Heart left ventricle (tissue), 16 donors: ENCODE data around the gene SUGCT. TPM values are rescaled to one million over a fixed set of nuclear protein-coding genes. Genes with fewer than 3 reads are reported as not detected.
A peak's percentile ranks its signal among the peaks of the same experiment; 100 is the strongest.

Experiments
- ATAC-seq, 4 donors: fragments of 200-7000 bp; cut with Tn5 transposase; one replicate each; pipeline ENCODE4 v1.9.1; 2020 to 2022; ENCODE audit warnings: moderate library complexity in 4 of 4, mild to moderate bottlenecking in 3 of 4, moderate number of reproducible peaks in 1 of 4
- DNase-seq, 5 donors: peaks; one replicate each; pipeline ENCODE4 v3.0.0-alpha.2; 2020
- H3K27ac ChIP-seq, 12 donors: fragments of 200-600 bp; sonication (generic) in 4 of 12; one replicate each; pipeline versions ENCODE4 v1.5.0 to v1.8.0; 2016 to 2022; ENCODE audit warnings: mild to moderate bottlenecking in 2 of 12
- H3K27me3 ChIP-seq, 9 donors: fragments of 200-600 bp; sonication (generic) in 2 of 9; one replicate each; pipeline versions ENCODE4 v1.5.1 to v1.8.0; 2016 to 2022; ENCODE audit warnings: mild to moderate bottlenecking in 3 of 9
- H3K36me3 ChIP-seq, 9 donors: fragments of 200-600 bp; sonication (generic) in 2 of 9; one replicate each; pipeline versions ENCODE4 v1.5.0 to v1.8.0; 2018 to 2022; ENCODE audit warnings: mild to moderate bottlenecking in 2 of 9
- H3K4me1 ChIP-seq, 12 donors: fragments of 200-600 bp; sonication (generic) in 4 of 12; one replicate each; pipeline versions ENCODE4 v1.5.0 to v1.8.0; 2016 to 2022; ENCODE audit warnings: mild to moderate bottlenecking in 3 of 12
- H3K4me3 ChIP-seq, 12 donors: fragments of 200-600 bp; sonication (generic) in 4 of 12; one replicate each; pipeline versions ENCODE4 v1.5.0 to v1.8.0; 2017 to 2022; ENCODE audit warnings: mild to moderate bottlenecking in 9 of 12, moderate library complexity in 4 of 12
- H3K9me3 ChIP-seq, 12 donors: fragments of 200-600 bp; sonication (generic) in 4 of 12; one replicate each; pipeline versions ENCODE4 v1.5.0 to v1.8.0; 2016 to 2022; ENCODE audit warnings: mild to moderate bottlenecking in 1 of 12
- CTCF ChIP-seq, 12 donors: fragments of 200-600 bp; sonication (generic) in 4 of 12; IDR thresholded peaks; one replicate each; pipeline versions ENCODE4 v1.5.0 to v1.8.0; 2018 to 2022; ENCODE audit warnings: antibody characterized with exemption in 12 of 12, mild to moderate bottlenecking in 5 of 12
- POLR2A ChIP-seq, 2 donors: fragments of 450-650 bp; IDR thresholded peaks; one replicate each; pipeline ENCODE4 v1.6.1; 2017; ENCODE audit warnings: antibody characterized with exemption in 2 of 2, mild to moderate bottlenecking in 2 of 2, moderate library complexity in 2 of 2
- WGBS, 4 donors: extraction: QIAGEN DNeasy Blood & Tissue Kit in 2 of 4; methylation state at CpG; one replicate each; pipeline versions ENCODE4 v1.1.5 to v1.1.7; 2013 to 2018; 5-methylcytosine and 5-hydroxymethylcytosine counted together
- intact Hi-C, 10 donors: fragments of 100-400 bp; cut with DNase I; formaldehyde crosslinking; loops; one replicate each; pipeline versions ENCODE4 v1.11.1 to v1.14.2; 2022
- polyA plus RNA-seq, 2 donors: library from polyadenylated mRNA; stranded (reverse); fragments of 200-250 nt; gene quantifications; one replicate each; pipeline ENCODE4 v1.2.3, GENCODE V29; 2013
- total RNA-seq, 9 donors: library from RNA; depleted of rRNA in 2 of 9; stranded (reverse); fragments of >200 nt in 2 of 9; fragmentation: NEBNext Ultra II Directional in 3 of 9; extraction: Animal tissue kit (Norgen Biotek cat#: 25700) in 3 of 9; gene quantifications; one replicate each; pipeline versions ENCODE4 v1.1.0 to v1.2.4, GENCODE V29; 2016 to 2023
- donor health status: ischemic (EF 13 %, LVEDD 7.1; RV severe dilation, severe dysfunction).
- donor health status: healthy with polysubstance abuse.
- donor health status: DM: no; HTN: yes; CAD: no.
- donor health status: DM: no; HTN: no; CAD: no.
- donor health status: ischemic (EF 25% LVEDD 6.9; RV normal size, moderate dysfunction).
- donor health status: ischemic (EF 25% LVEDD 5.7; RV mildly dilated, moderate dysfunction).
- donor health status: healthy.
- donor health status: DM: yes; HTN: yes; CAD: no.
- donor health status: ischemic (EF 35%, LVEDD 5.7; RV mildly dilated, moderate dysfunction).
- donor health status: nonischemic (EF 11% LVEDD 7.7; RV severe dilation, severe dysfunction).
- donor health status: DM: yes; HTN: yes; CAD: no.
- donor health status: PGD.
- donor health status: ischemic (EF 29% LVEDD 5.4; RV normal size, mild dysfunction).
- donor health status: nonischemic (EF 23%, LVEDD 6.1; RV moderate dilation, normal function).

Gene SUGCT
- total and polyA plus RNA-seq, 11 donors = 1.4 to 7.6 (median 4.4) TPM

DNA sequence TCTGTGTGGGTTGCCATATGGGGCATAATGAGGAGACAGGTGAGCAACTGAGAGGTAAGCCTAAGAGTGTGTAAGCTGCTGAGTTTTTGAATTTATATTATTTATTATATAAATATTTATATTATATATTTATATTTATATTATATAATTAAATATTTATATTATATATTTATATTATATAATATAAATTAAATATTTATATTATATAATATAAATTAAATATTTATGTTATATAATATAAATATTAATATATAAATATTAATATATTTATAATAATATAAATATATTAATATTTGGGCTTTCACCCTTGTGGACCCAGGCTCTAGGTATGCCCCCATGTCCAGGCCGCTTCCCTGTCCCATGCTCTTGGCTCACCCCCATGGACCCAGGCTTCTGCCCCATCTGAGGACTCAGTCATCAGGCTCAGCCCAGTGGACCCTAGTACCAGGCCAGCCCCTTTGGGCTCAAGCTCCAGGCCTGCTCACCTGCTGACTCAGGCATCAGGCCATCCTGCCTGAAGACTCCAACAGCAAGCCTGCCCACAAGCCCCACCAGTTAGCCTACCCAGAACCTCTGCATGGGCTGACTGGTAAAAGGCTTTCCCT lies 755.4 kb downstream of the SUGCT start:
- 93 to 98% (median 96%) methylated on average over 1 of the region's 1 CpG for WGBS, 4 donors
- H3K27ac ChIP-seq = no peak overlapping the region
- H3K9me3 ChIP-seq = peaks cover 0 to 42% (median 6%) of the 10 kb centered on the region in 12 donors
- H3K4me1 ChIP-seq = no peaks in the 10 kb centered on the region
- TF ChIP-seq CTCF (IDR thresholded peaks at IDR 0.05) (no peak), POLR2A (IDR thresholded peaks at IDR 0.05) (no peak)
- H3K27me3 ChIP-seq = no peaks in the 10 kb centered on the region
- H3K4me3 ChIP-seq = no peak overlapping the region
- ATAC-seq = no peak
- DNase-seq = no peak
- H3K36me3 ChIP-seq = no peaks in the 10 kb centered on the region
- intact Hi-C loops = no loop called here

GRCh38 chr7:40891232-40891631 lies 756.4 kb downstream of the SUGCT start:
- Histone ChIP-seq H3K4me1 (no peaks in the 10 kb centered on the region), H3K36me3 (no peaks in the 10 kb centered on the region), H3K27me3 (no peaks in the 10 kb centered on the region), H3K27ac (no peak overlapping the region), H3K9me3 (peaks cover 0 to 50% (median 7%) of the 10 kb centered on the region in 12 donors), H3K4me3 (no peak overlapping the region)
- intact Hi-C loops = no loop called here
- WGBS, 4 donors = 92 to 98% (median 94%) methylated on average over 2 of the region's 2 CpGs
- DNase-seq (no peak), ATAC-seq (no peak)
- no peak for TF ChIP-seq CTCF (IDR thresholded peaks at IDR 0.05)
- no peak for TF ChIP-seq POLR2A (IDR thresholded peaks at IDR 0.05)

- H3K27ac ChIP-seq = peak overlapping the region in 1 of 12 donors; percentile 73
- H3K9me3 ChIP-seq = peaks cover 0 to 32% (median 3%) of the 10 kb centered on the region in 12 donors
- H3K4me3 ChIP-seq = no peak overlapping the region
- H3K4me1 ChIP-seq = no peaks in the 10 kb centered on the region
- DNase-seq (no peak), ATAC-seq (no peak)
- no peaks in the 10 kb centered on the region for H3K27me3 ChIP-seq
- TF ChIP-seq CTCF (IDR thresholded peaks at IDR 0.05) (no peak), POLR2A (IDR thresholded peaks at IDR 0.05) (no peak)
- intact Hi-C loops = no loop called here
- WGBS, 4 donors = 91 to 93% (median 92%) methylated on average over 15 of the region's 15 CpGs
- no peaks in the 10 kb centered on the region for H3K36me3 ChIP-seq
Measured at GRCh38 chr7:40899151-40899550, 764.3 kb downstream of the SUGCT start.

DNA sequence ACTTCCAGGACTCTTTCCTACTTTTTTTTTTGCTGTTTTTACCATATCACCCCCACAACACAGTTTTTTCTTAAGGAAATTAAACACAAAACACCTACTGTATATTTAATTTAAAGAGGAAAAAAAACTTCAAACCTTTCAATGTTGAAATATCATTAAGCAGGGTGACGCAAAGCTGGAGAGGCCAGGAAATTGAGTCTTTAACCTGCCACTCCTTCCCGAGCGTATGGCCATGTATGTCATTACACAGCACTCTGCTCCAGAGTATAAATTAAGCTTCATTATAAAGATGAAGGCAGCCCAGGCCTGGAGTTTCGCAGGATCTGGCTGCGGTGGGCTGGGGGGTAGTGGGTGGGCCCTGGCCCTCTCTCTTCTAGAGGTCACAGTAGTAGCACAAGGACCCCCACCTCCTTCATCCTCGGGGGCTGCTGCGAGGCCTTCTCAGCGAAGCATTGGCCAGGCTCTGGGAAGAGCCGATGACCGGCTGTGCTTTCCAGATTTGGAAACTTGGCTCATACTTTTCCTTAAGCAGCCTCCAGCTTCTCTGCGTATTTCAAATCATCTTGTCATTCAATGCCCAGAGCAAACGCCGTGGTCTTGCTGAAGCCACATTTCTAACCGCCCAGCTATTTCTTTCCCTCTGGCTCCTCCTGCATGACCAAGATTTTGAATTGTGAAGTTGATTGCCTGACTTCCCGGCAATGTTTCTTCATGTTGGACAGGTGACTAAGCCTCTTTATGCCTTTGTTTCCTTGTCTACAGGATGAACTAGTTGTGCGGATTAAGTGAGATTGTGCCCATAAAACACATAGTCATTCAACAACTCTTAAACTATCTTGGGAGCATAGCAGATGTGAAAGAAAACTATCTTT lies 765.1 kb downstream of the SUGCT start:
- Histone ChIP-seq H3K4me3 (no peak overlapping the region), H3K9me3 (peaks cover 0 to 30% (median 3%) of the 10 kb centered on the region in 12 donors), H3K27ac (peak overlapping the region in 1 of 12 donors; percentile 73), H3K27me3 (no peaks in the 10 kb centered on the region), H3K36me3 (no peaks in the 10 kb centered on the region), H3K4me1 (no peaks in the 10 kb centered on the region)
- ATAC-seq = no peak
- 84 to 91% (median 87%) methylated on average over 16 of the region's 16 CpGs for WGBS, 4 donors
- no peak for DNase-seq
- intact Hi-C loops = no loop called here
- no peak for TF ChIP-seq CTCF (IDR thresholded peaks at IDR 0.05)
- TF ChIP-seq POLR2A (IDR thresholded peaks at IDR 0.05) = no peak
